WTC11 (cell line): ENCODE results near the gene RPS10. TPM values are rescaled to one million over a fixed set of nuclear protein-coding genes. Genes with fewer than 3 reads are reported as not detected.

ENCODE experiments used
- ATAC-seq: fragments of 200-7000 bp; cut with Tn5 transposase; 2 replicates; pipeline ENCODE4 v1.10.0; 2021; ENCODE audit warnings: mild to moderate bottlenecking, moderate library complexity
- CTCF ChIA-PET: fragments of 300-600 bp; sonication (Branson Sonifier 250); formaldehyde crosslinking; loops from one replicate; lab custom pipeline; 2021; ENCODE audit warnings: antibody characterized with exemption; lab: Charles Lee
- POLR2A ChIA-PET: fragments of 350-600 bp; sonication (Branson Sonifier 250); formaldehyde crosslinking; loops from one replicate; lab custom pipeline; 2021; ENCODE audit warnings: antibody characterized with exemption; lab: Charles Lee
- DNase-seq: peaks from one replicate; pipeline ENCODE4 v3.0.0; 2021; ENCODE audit warnings: low spot score
- H3K27ac Mint-ChIP-seq: 2 replicates; pipeline ENCODE4 v1.8.0; 2021; ENCODE audit warnings: mixed read lengths
- H3K27me3 Mint-ChIP-seq: 2 replicates; pipeline ENCODE4 v1.8.0; 2021; ENCODE audit warnings: low read depth, mild to moderate bottlenecking, moderate library complexity, mixed read lengths
- H3K36me3 Mint-ChIP-seq: 2 replicates; pipeline ENCODE4 v1.8.0; 2021; ENCODE audit warnings: mixed read lengths
- H3K4me1 Mint-ChIP-seq: 2 replicates; pipeline ENCODE4 v1.8.0; 2022; ENCODE audit warnings: mixed read lengths
- H3K4me3 Mint-ChIP-seq: 2 replicates; pipeline ENCODE4 v1.8.0; 2021; ENCODE audit warnings: mild to moderate bottlenecking, moderate library complexity, mixed read lengths
- H3K9me3 Mint-ChIP-seq: 2 replicates; pipeline ENCODE4 v1.8.0; 2021; ENCODE audit warnings: mixed read lengths
- AFF4 ChIP-seq: sonication (generic); formaldehyde crosslinking; IDR thresholded peaks from 2 replicates; pipeline ENCODE4 v1.8.1; 2023; ENCODE audit warnings: mild to moderate bottlenecking, missing genetic modification reagents, borderline replicate concordance
- FOXK1 ChIP-seq: sonication (generic); formaldehyde crosslinking; IDR thresholded peaks from 2 replicates; pipeline ENCODE4 v1.8.0; 2022; ENCODE audit warnings: mild to moderate bottlenecking, moderate library complexity, missing genetic modification reagents
- IRF2 ChIP-seq: sonication (generic); formaldehyde crosslinking; IDR thresholded peaks from 2 replicates; pipeline ENCODE4 v1.8.0; 2022; ENCODE audit warnings: low read depth, missing genetic modification reagents, borderline replicate concordance
- NFYB ChIP-seq: sonication (generic); formaldehyde crosslinking; conservative IDR thresholded peaks from 2 replicates; pipeline ENCODE4 v1.8.0; 2022; ENCODE audit warnings: low read depth, missing genetic modification reagents
- PRDM15 ChIP-seq: sonication (generic); formaldehyde crosslinking; IDR thresholded peaks from 2 replicates; pipeline ENCODE4 v1.8.0; 2022; ENCODE audit warnings: missing genetic modification reagents
- RELA ChIP-seq: sonication (generic); formaldehyde crosslinking; IDR thresholded peaks from 2 replicates; pipeline ENCODE4 v1.8.1; 2022; ENCODE audit warnings: missing genetic modification reagents, mild to moderate bottlenecking, borderline replicate concordance
- SMAD4 ChIP-seq: sonication (generic); formaldehyde crosslinking; IDR thresholded peaks from 2 replicates; pipeline ENCODE4 v1.8.0; 2022; ENCODE audit warnings: mild to moderate bottlenecking, missing genetic modification reagents
- TEAD4 ChIP-seq: sonication (generic); formaldehyde crosslinking; IDR thresholded peaks from 2 replicates; pipeline ENCODE4 v1.8.0; 2022; ENCODE audit warnings: mild to moderate bottlenecking, missing genetic modification reagents
- ZNF416 ChIP-seq: fragments of 250-450 bp; sonication (Bioruptor Pico); IDR thresholded peaks from 2 replicates; pipeline ENCODE4 v1.9.0; 2021; ENCODE audit warnings: mild to moderate bottlenecking, inconsistent platforms
- ZNF532 ChIP-seq: fragments of 250-450 bp; sonication (Bioruptor Pico); IDR thresholded peaks from 2 replicates; pipeline ENCODE4 v1.9.0; 2021; ENCODE audit warnings: mild to moderate bottlenecking, borderline replicate concordance
- ZSCAN18 ChIP-seq: fragments of 250-450 bp; sonication (Bioruptor Pico); IDR thresholded peaks from 2 replicates; pipeline ENCODE4 v2.1.2; 2022; ENCODE audit warnings: mild to moderate bottlenecking, moderate library complexity
- total RNA-seq: library from RNA; stranded (reverse); gene quantifications from 3 replicates; pipeline ENCODE4 v1.2.3, GENCODE V29; 2021
- TF ChIP-seq, protein P1 (sequence below): sonication (generic); formaldehyde crosslinking; IDR thresholded peaks from 2 replicates; pipeline ENCODE4 v1.8.0; 2023; ENCODE audit warnings: mild to moderate bottlenecking, missing genetic modification reagents
- TF ChIP-seq, protein P2 (sequence below): sonication (generic); formaldehyde crosslinking; IDR thresholded peaks from 2 replicates; pipeline ENCODE4 v1.8.0; 2022; ENCODE audit warnings: mild to moderate bottlenecking, missing genetic modification reagents
- TF ChIP-seq, protein P3 (sequence below): fragments of 250-450 bp; sonication (Bioruptor Pico); conservative IDR thresholded peaks from 2 replicates; pipeline ENCODE4 v1.9.0; 2021; ENCODE audit warnings: mild to moderate bottlenecking

RPS10 gene
- total RNA-seq, 1 experiment from 2014 or later: 2,184 TPM

DNA sequence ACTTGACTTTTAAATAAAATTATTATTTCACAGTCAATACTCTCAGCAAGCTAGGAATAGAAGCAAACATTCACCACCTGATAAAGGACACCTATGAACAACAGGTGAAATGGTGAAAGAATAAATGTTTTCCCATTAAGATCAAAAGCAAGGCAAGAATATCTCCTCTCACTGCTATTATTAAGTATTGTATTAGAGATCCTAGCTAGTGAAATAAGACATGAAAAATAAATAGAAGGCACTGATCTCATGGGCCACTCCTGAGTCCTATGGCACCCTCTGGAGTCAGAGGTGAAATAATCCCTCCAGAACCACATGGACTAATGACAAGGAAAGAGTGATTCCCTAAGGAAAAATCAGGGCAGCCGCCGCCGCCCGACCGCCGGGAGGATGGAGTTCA lies 29.4 kb downstream of the RPS10 start:
- no peak for ATAC-seq
- peaks cover 11% of the 10 kb centered on the region for H3K4me1 Mint-ChIP-seq
- no peak for DNase-seq
- no peak overlapping the region for H3K27ac Mint-ChIP-seq
- POLR2A ChIA-PET: no interaction called here
- TF ChIP-seq RELA (CRISPR knock-in tag) (no peak), FOXK1 (no peak), ZNF532 (no peak), ZNF416 (no peak), IRF2 (no peak), TEAD4 (no peak), SMAD4 (CRISPR knock-in tag) (no peak), NFYB (CRISPR knock-in tag) (no peak), ZSCAN18 (CRISPR knock-in tag) (no peak), PRDM15 (CRISPR knock-in tag) (no peak), AFF4 (CRISPR knock-in tag) (no peak)
- TF ChIP-seq, protein P1, sequence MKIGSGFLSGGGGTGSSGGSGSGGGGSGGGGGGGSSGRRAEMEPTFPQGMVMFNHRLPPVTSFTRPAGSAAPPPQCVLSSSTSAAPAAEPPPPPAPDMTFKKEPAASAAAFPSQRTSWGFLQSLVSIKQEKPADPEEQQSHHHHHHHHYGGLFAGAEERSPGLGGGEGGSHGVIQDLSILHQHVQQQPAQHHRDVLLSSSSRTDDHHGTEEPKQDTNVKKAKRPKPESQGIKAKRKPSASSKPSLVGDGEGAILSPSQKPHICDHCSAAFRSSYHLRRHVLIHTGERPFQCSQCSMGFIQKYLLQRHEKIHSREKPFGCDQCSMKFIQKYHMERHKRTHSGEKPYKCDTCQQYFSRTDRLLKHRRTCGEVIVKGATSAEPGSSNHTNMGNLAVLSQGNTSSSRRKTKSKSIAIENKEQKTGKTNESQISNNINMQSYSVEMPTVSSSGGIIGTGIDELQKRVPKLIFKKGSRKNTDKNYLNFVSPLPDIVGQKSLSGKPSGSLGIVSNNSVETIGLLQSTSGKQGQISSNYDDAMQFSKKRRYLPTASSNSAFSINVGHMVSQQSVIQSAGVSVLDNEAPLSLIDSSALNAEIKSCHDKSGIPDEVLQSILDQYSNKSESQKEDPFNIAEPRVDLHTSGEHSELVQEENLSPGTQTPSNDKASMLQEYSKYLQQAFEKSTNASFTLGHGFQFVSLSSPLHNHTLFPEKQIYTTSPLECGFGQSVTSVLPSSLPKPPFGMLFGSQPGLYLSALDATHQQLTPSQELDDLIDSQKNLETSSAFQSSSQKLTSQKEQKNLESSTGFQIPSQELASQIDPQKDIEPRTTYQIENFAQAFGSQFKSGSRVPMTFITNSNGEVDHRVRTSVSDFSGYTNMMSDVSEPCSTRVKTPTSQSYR: no peak
- TF ChIP-seq, protein P2, sequence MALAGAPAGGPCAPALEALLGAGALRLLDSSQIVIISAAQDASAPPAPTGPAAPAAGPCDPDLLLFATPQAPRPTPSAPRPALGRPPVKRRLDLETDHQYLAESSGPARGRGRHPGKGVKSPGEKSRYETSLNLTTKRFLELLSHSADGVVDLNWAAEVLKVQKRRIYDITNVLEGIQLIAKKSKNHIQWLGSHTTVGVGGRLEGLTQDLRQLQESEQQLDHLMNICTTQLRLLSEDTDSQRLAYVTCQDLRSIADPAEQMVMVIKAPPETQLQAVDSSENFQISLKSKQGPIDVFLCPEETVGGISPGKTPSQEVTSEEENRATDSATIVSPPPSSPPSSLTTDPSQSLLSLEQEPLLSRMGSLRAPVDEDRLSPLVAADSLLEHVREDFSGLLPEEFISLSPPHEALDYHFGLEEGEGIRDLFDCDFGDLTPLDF: no peak
- TF ChIP-seq, protein P3, sequence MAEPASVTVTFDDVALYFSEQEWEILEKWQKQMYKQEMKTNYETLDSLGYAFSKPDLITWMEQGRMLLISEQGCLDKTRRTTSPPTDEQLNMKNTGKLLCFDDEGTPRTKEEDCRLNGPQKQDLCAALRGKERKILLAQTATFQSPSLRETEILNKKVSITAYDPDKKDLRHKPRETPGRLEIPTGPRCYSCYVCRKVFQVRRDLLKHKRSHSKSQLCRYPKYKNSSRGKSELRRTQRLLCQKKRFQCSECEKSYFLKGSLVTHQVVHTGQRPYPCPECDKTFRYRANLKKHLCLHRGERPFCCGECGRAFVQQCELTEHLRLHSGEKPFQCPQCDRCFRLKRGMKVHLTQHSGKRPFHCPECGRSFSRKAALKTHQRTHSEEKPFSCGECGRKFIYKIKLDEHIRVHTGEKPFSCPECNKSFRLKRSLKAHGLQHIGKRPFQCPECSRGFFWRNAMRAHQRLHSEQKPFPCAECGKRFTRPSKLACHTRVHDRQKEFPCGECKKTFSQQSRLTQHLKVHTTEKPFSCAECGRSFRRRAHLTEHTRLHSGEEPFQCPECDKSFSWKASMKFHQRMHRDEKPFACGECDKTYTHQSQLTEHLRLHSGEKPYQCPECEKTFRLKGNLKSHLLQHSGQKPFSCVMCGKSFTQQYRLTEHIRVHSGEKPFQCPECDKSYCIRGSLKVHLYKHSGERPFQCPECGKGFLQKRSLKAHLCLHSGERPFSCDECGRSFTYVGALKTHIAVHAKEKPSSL: no peak
- TF ChIP-seq, all 79 proteins: peak for 0
- peaks cover 12% of the 10 kb centered on the region for H3K9me3 Mint-ChIP-seq
- H3K27me3 Mint-ChIP-seq: no peaks in the 10 kb centered on the region; the same call in 1 of the 2 replicates
- H3K36me3 Mint-ChIP-seq: peaks cover 12% of the 10 kb centered on the region
- CTCF ChIA-PET: interaction anchor here (0.8 to 1.4 kb wide), 2 partner anchors 147 to 233 kb away, joined by 3 to 5 read pairs; partner anchors contain the start of gene SMIM29
- H3K4me3 Mint-ChIP-seq: no peak overlapping the region
